GM18517 (cell line): ENCODE results near the gene RAB13.
"Not testable (repeated sequence)": the region's sequence is repeated elsewhere in the genome, so short reads cannot be mapped to it uniquely, and the experiment has no call there.

Source experiments
- ATAC-seq: cut with Tn5 transposase; IDR thresholded peaks from one replicate; pipeline ENCODE4 v1.9.1; 2021; ENCODE audit warnings: mild to moderate bottlenecking, moderate library complexity; ENCODE audit not compliant: unreplicated experiment

The RAB13 gene

DNA sequence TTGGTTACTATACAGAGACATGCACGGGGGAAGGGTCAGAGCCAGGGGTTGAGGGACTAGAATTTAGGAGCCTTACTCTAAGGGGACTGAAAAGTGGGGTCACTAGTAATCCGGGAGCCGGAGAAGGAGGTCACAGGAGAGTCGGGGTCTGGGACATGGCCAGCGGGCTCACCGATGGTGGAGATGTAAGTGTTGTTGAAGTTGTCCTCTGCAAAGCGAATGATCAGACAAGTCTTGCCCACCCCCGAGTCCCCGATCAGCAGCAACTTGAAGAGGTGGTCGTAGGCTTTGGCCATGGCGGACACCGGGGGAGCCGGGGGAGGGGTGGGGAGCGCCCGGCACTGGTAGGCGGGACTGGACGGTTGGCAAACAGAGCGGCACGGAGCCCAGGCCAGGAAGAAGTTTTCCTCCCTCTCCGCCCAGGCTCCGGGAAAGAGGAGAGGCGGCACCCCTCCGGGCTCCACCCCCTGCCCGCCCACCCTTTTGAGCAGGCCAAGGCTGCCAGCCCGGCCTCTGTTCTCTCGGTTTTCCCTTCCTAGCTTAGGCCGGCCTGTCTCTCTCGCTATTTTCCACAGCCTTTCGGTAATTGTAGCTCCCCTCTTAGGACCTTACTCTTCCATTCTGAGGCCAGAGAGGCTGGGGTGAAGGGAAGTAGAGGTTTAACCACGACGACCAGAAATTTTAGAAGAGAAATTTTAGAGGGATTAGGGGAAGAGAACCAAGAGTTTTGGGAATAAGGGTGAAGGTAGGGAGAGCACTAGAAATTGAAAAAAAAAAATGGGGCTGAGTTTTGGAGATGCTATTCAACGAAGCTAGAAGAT is at the start of gene RAB13:
TSS of gene RAB13 (minus strand) at position 399 of the 821 bp plus-strand sequence. CDS start at position 296, 103 bp downstream.
- ATAC-seq, result no peak

DNA sequence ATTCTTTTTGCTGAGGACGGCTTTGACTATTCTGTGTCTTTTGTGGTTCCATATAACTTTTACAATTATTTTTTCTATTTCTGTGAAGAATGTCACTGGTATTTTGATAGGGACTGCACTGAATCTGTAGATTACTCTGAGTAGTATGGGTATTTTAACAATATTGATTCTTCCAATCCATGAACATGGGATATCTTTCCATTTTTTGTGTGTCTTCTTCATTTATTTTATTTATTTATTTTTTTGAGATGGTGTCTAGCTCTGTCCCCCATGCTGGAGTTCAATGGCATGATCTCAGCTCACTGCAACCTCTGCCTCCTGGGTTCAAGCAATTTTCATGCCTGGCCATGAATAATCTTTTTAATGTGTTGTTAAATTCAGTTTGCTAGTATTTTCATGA is 47.6 kb upstream of the RAB13 start:
- ATAC-seq, result not testable (repeated sequence)

DNA sequence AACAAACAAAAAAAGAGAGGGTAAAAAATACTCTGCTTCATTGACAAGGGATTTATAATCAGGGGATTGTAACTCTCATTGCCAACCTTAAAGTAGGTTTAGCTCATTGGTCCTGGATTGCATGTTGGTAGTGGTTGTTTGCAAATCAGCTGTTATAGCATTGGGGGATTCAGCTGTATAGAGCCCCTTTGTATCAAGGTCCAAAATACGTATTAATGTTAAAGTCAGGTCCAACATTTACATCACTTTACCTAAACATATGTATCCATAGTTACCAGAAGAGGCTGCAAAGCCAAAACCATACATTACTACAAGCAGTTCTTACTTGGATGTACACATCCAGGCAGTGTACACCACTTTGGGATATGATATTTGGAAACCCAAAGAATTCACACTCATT is 33.8 kb upstream of the RAB13 start:
- no peak for ATAC-seq

DNA sequence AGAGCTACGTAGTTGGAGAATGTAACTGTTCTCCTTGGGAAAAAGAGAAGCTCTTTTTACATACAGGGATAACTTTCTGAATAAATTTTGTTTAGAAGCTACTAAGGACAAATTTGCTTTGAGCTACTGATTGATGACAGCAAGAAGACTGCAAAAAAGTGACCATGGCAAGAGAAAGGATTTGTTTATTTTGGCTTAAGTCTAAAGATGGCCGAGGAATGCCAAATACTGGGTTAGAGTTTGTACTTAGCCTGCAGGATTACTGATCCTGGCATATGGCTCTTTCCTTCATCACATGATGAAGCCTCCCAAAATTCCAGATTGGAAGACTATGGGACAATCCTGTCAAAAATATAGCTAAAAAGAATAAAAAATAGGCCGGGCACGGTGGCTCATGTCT is 33.1 kb upstream of the RAB13 start:
- ATAC-seq, result no peak

DNA sequence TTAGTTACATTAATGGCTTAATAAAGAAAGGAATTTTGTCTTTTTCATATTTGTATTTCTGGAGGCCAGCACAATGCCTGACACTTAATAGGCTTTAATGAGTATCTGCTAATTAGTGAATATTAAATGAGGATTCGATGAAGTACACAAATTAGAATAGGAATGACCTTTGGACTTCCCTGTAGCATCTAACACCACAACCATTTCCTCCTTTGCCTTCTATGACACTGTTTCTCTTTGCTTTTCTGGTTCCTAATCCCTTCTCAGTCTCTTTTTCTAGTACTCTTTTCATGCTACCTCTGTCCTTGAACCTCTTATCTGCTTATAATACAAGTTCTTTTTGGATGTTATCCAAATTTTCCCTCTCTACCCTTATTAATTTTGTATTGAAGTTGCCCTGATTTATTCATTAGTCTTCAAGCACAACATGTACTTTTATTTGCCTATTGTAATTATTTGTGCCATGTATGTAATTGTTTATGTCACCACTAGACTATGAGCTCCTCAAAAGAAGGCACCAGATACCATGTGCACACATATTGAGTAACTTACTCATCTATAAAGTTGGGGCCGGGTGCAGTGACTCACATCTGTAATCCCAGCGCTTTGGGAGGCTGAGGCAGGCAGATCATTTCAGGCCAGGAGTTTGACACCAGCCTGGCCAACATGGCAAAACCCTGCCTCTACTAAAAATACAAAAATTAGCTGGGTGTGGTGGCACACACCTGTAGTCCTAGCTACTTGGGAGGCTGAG is 28.2 kb upstream of the RAB13 start:
- no peak for ATAC-seq

DNA sequence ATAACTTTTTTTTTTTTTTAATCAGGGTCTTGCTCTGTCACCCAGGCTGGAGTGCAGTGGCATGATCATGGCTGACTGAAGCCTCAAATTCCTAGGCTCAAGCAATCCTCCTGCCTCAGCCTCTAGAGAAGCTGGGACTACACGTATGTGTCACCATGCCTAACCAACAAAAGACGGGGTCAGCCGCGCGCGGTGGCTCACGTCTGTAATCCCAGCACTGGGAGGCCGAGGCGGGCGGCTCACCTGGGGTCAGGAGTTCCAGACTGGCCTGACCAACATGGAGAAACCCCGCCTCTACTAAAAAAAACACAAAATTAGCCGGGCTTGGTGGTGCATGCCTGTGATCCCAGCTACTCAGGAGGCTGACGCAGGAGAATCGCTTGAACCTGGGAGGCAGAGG is 26.4 kb upstream of the RAB13 start:
- ATAC-seq, result not testable (repeated sequence)

DNA sequence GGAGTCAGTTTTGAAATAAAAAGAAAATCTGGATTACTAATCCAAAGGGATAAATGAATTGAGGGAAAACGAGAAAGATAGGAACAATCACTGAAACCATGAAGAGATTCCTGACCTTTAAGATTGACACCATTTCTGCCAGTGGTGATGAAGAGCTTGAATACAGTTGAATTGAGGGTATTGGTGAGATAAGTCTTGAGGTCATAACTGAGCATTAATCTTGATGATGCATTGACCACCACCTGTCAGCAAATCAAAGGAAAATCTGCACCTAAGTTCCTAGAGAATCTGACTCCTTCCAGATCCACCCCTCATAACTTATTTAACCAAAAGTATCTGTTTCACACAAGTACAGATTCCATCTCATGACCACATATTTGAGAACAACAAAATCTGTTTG is 26.0 kb upstream of the RAB13 start:
- no peak for ATAC-seq

DNA sequence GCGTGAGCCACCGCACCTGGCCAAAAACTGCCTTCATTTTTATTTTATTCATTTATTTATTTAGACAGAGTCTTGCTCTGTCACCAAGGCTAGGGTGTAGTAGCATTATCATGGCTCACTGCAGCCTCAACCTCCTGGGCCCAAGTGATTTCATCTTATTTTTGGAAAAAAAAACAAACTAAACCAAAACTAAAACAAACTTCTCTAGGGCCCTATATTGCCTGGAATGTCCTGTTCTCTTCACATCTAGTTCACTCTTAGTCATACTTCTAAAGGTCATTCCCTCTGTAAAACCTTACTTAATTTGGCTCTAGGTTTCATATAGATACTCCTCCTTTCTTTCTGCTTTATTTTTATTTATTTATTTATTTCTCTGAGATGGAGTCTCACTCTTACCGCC is 20.0 kb upstream of the RAB13 start:
- no peak for ATAC-seq

DNA sequence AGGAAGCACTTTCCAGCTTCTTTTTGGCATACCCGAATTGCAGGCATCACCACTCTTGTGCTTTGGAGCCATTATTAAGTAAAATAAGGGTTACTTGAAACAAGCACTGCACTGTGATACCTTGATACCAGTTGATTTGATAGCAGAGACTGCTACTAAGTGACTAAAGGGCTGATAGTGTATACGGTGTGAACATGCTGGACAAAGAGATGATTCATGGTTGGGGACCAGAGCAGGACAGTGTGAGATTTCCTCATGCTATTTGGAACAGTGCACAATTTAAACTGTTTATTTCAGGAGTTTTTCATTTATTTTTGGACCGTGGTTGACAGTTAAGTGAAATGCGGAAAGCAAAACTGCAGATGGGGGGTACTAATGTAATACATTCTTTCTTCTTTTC is 14.3 kb upstream of the RAB13 start:
- no peak for ATAC-seq

DNA sequence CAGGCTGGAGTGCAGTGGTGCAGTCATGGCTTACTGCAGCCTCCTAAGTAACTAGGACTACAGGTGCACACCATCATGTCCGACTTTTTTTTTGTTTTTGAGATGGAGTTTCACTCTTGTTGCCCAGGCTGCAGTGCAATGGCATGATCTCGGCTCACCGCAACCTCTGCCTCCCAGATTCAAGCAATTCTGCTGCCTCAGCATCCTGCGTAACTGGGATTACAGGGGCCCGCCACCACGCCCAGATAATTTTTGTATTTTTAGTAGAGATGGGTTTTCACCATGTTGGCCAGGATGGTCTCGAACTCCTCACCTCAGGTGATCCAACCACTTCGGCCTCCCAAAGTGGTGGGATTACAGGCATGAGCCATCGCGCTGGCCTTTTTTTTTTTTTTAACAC is 10.7 kb upstream of the RAB13 start:
- not testable (repeated sequence) for ATAC-seq

DNA sequence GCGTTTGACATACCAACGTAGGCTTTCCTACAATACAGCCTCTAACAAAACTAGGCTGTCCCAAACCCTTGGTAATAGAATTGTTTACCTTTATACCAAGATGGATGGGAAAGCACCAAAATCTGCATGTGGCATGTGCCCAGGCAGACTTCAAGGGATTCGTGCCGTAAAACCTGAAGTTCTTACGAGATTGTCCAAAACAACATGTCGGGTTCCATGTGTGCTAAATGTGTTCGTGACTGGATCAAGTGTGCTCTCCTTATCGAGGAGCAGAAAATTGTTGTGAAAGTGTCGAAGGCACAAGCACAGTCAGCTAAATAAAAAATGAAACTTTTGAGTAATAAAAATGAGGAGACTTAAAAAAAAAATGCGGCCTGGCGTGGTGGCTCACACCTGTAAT is 9.5 kb upstream of the RAB13 start:
- ATAC-seq, result no peak

DNA sequence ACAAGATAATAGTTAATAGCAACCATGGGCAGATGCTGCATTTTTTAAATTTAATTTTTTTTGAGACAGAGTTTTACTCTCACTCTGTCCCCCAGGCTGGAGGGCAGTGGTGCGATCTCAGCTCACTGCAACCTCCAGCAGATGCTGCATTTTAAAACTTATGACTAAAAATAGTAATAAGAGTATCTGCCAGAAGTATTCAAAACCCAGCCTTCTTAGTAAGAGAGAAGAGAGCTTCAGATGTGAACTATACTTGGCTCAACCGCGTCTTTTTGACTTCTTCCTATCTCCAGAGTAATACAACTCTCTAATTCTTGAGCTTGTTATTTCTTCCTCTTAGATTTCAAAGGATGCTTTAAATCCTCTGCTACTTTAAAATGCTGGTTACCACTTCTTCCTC is 9.1 kb upstream of the RAB13 start:
- no peak for ATAC-seq

DNA sequence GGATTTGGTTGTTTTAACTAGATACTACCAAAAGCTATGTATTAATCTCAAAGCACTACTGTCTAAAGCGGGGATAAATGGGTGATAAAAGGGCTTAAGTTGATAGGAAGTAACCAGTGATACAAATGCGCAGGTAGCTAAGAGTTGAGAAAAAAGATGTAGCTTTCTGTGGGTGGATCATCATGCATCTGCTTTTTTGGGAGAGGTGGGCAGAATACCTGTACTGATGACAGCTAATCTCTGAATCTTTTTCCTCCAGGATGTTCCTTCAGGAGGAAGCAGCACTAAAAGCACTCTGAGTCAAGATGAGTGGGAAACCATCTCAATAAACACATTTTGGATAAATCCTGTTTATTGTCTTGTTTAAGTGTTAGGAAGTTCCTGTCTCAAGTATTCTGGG is 5.7 kb upstream of the RAB13 start:
- ATAC-seq, result no peak

DNA sequence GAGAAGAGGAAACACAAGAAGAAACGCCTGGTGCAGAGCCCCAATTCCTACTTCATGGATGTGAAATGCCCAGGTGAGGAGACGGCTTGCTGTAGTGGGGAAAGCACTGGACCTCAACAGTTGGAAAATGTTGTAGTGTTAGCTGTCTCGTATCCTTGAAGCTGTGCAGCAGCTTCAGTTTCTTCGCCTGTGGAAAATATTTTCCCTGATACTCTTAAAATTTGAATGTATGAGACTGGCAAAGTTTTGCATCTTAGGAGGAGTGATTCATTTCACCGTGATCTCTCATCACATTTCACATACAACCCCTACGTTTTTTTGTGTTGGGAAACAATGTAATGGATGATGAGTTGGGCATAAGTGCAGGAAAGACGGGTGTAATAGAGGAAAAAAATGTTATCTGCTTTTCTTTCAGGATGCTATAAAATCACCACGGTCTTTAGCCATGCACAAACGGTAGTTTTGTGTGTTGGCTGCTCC is 5.1 kb upstream of the RAB13 start:
- ATAC-seq, result no peak

DNA sequence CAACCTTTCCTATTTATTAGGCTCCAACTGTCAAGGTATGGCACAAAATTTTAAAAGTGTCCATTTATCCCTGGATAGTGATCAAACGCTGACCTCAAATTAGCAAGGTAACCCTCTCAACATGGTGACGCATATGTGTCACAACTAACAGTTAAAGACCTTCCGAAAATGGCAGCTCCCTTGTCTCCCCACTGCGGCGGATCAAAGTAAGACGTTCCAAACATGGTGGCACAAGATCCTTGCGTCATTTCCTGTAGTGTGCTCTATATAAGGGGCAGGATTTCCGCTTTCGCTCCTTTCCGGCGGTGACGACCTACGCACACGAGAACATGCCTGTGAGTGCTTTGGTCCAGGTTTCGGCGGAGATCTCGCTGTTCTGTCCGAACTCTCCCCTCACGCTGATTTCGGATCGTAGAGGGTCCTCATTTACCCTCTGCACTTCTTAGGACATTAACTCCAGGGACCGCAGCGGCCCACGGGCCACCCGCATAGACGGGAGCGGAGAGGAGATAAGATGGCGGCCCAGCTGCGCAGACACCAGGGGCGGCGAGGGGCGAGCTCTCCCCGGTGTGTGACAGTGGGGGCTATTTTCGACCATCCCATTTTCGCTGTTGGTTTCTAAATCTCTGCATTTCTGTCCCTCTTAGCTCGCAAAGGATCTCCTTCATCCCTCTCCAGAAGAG is 4.5 kb upstream of the RAB13 start, which contains the start of gene RPS27:
TSS of gene RPS27 (plus strand) at position 295 of the 683 bp plus-strand sequence. CDS start at position 330, 35 bp downstream.
- ATAC-seq, result peak; percentile 83

DNA sequence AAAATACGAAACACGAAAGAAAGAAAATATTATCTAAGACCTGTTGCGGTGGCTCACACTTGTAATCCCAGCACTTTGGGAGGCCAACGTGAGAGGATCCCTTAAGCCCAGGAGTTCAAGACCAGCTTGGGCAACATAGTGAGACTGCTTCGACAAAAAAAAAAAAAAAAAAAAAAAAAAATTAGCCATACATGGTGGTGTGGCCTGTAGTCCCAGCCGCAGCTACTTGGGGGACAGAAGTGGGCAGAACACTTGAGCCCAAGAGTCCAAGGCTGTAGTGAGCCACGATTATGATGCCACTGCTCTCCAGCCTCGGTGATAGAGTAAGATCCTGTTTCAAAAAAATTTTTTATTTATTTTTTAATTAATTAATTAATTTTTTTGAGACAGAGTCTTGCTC is 1.5 kb upstream of the RAB13 start:
- no peak for ATAC-seq

DNA sequence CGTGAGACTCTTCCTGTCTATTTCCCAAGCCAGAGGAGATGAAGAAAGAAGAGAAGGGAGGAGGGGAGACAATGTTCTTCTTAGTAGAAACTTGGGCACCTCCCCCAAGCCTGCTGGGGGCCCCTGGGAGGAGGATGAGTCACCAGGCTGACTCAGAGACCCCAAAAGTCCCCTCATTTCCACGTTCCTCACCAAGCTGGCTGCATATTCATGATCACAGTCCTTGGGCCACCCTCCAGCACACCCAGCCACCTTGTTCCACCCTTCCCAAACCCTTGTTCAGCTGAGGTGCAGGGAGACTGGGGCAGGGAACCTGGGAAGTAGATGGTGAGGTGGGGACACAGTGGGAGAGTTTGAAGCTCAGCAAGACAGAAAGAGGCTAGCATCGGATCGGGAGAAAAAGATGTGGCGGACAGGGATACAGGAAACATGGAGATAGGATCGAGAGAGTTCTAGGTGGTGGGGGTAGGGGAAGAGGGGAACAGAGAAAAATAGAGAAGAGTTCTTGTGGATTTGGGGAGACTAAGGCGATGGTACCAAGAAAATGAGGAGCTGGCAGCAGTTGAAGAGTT is 712 bp downstream of the RAB13 start:
- ATAC-seq, result no peak

DNA sequence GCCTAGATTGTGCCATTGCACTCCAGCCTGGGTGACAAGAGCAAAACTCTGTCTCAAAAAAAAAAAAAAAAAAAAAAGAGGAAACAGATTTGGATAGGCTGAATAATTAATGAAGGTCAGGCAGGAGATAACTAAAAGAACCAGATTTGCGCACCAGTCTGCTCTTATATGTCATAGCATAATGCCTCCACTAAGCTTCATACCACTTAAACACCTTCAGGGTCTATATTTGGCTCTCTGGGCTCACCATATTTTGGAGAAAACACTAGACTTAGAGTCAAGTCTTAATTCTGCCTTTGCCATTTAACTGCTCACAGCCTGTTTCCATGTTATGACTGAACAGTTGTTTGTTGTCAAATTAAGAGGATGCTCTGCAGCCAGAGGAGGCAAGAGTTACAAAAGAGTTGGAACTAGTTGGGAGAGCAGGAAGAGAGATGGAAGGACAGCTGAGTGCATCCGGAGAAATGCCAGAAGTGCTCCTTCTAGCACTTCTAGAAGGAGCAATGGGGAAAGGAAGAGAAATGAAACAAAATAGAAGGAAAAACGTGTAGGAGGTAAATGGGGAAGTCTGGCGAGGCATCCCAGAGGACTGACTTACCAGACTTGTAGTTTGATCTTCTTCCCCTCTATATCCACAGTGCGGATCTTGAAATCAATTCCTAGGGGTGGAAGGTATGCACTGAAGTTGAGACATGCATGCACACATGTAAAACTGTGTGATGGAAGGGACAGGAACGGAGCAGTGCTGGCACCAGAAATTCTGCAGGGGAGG is 1.8 kb downstream of the RAB13 start:
- no peak for ATAC-seq

DNA sequence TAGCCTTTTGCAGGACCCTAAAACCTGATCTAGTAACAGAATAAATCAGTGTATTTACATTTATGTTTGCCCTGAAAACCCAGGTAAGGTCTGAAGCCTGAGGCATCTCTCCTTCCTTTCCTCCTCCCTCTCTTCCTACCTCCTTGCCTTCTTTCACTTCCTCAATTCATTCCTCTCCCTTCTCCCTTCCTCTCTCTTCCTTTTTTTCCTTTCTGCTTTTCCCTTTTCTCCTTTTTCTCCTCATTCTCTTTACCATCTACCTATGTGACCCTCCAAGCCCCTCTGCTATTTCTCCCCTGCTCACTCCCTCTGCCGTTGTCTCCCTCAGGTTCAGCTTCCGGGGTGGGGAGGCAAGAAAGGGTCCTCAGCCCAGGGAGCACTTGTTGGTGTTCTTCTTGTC is 4.4 kb downstream of the RAB13 start:
- not testable (repeated sequence) for ATAC-seq

DNA sequence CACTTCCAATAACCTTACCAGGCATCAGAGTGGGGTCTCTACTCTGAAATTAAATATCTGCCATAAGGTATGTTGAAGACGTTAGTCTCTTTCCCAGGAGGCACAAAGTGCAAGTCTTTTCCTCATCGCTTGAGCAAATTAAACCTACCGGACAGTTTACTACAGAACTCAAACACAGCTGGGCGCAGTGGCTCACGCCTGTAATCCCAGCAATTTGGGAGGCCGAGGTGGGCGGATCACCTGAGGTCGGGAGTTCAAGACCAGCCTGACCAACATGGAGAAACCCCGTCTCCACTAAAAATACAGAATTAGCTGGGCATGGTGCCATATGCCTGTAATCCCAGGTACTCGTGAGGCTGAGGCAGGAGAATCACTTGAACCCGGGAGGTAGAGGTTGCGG is 7.0 kb downstream of the RAB13 start:
- not testable (repeated sequence) for ATAC-seq
